HEK293 (cell line): ENCODE measurements around the gene FYB2.
A peak's percentile ranks its signal among the peaks of the same experiment; 100 is the strongest.

ENCODE experiments used
- CTCF ChIA-PET: fragments of 350-600 bp; formaldehyde crosslinking; extraction: SDS; loops from one replicate; lab custom pipeline; 2021; ENCODE audit warnings: antibody characterized with exemption; lab: Yijun Ruan, JAX
- POLR2A ChIA-PET: fragments of 300-600 bp; formaldehyde crosslinking; extraction: SDS; loops from one replicate; lab custom pipeline; 2020; ENCODE audit warnings: antibody characterized with exemption, inconsistent platforms; lab: Yijun Ruan, JAX
- H3K27ac ChIP-seq: fragments of 200-500 bp; sonication (Bioruptor generic); 2 replicates; pipeline ENCODE4 v1.5.1; 2014; ENCODE audit warnings: low read depth, low read length, control low read depth, inconsistent platforms; ENCODE audit errors: extremely low read depth
- H3K36me3 ChIP-seq, 2 experiments: fragments of 200-500 bp in 1 of 2; sonication (Bioruptor generic) in 1 of 2; 1 replicate in 1 of 2; 2 replicates in 1 of 2; pipeline ENCODE4 v1.5.1; 2014 to 2017; ENCODE audit warnings: inconsistent platforms in 2 of 2, low read length in 2 of 2; ENCODE audit not compliant: control insufficient read depth in 2 of 2, insufficient read depth in 1 of 2
- H3K4me1 ChIP-seq: fragments of 200-500 bp; sonication (Bioruptor generic); 2 replicates; pipeline ENCODE4 v1.5.1; 2014; ENCODE audit warnings: mild to moderate bottlenecking, low read length, inconsistent platforms; ENCODE audit not compliant: control insufficient read depth, insufficient read depth
- H3K4me3 ChIP-seq: 2 replicates; pipeline ENCODE4 v1.5.1; 2011; ENCODE audit warnings: low read depth, mild to moderate bottlenecking, control low read depth, low read length, moderate library complexity
- H3K9me3 ChIP-seq: fragments of 200-500 bp; sonication (Bioruptor generic); 2 replicates; pipeline ENCODE4 v1.5.1; 2014; ENCODE audit warnings: low read depth, low read length, inconsistent platforms; ENCODE audit not compliant: control insufficient read depth, insufficient read depth
- ATF2 ChIP-seq: fragments of 450-650 bp; formaldehyde crosslinking; IDR thresholded peaks from 2 replicates; pipeline ENCODE4 v1.5.1; 2016; ENCODE audit warnings: missing biosample characterization, missing genetic modification characterization, low read depth
- CTCF ChIP-seq: fragments of 450-650 bp; formaldehyde crosslinking; IDR thresholded peaks from 2 replicates; pipeline ENCODE4 v1.5.1; 2016; ENCODE audit warnings: missing biosample characterization, missing genetic modification characterization
- OSR2 ChIP-seq: fragments of 450-650 bp; formaldehyde crosslinking; IDR thresholded peaks from 2 replicates; pipeline ENCODE4 v1.5.1; 2016; ENCODE audit warnings: missing biosample characterization, missing genetic modification characterization
- REPIN1 ChIP-seq: fragments of 450-650 bp; formaldehyde crosslinking; IDR thresholded peaks from 2 replicates; pipeline ENCODE4 v1.5.1; 2017; ENCODE audit warnings: missing biosample characterization, missing genetic modification characterization, low read depth
- SP3 ChIP-seq: fragments of 450-650 bp; formaldehyde crosslinking; IDR thresholded peaks from 2 replicates; pipeline ENCODE4 v1.5.1; 2016; ENCODE audit warnings: missing biosample characterization, missing genetic modification characterization
- ZBTB8A ChIP-seq: fragments of 450-650 bp; formaldehyde crosslinking; IDR thresholded peaks from 2 replicates; pipeline ENCODE4 v1.5.1; 2016; ENCODE audit warnings: missing biosample characterization, missing genetic modification characterization
- ZFHX2 ChIP-seq: fragments of 450-650 bp; formaldehyde crosslinking; conservative IDR thresholded peaks from 2 replicates; pipeline ENCODE4 v1.5.1; 2016; ENCODE audit warnings: missing biosample characterization, missing genetic modification characterization
- ZNF169 ChIP-seq: fragments of 450-650 bp; formaldehyde crosslinking; IDR thresholded peaks from 2 replicates; pipeline ENCODE4 v1.5.1; 2016; ENCODE audit warnings: missing biosample characterization, missing genetic modification characterization
- ZNF266 ChIP-seq: fragments of 450-650 bp; formaldehyde crosslinking; IDR thresholded peaks from 2 replicates; pipeline ENCODE4 v1.5.1; 2016; ENCODE audit warnings: missing biosample characterization, missing genetic modification characterization, low read depth
- ZNF341 ChIP-seq: fragments of 450-650 bp; formaldehyde crosslinking; IDR thresholded peaks from 2 replicates; pipeline ENCODE4; 2016; ENCODE audit warnings: low read depth, missing biosample characterization, missing genetic modification characterization
- ZNF48 ChIP-seq: fragments of 450-650 bp; formaldehyde crosslinking; IDR thresholded peaks from 2 replicates; pipeline ENCODE4 v1.5.1; 2016; ENCODE audit warnings: missing biosample characterization, missing genetic modification characterization
- ZNF529 ChIP-seq: fragments of 450-650 bp; formaldehyde crosslinking; IDR thresholded peaks from 2 replicates; pipeline ENCODE4 v1.5.1; 2017; ENCODE audit warnings: missing genetic modification characterization, missing biosample characterization; ENCODE audit not compliant: insufficient replicate concordance
- ZNF624 ChIP-seq: fragments of 450-650 bp; formaldehyde crosslinking; IDR thresholded peaks from 2 replicates; pipeline ENCODE4 v1.5.1; 2017; ENCODE audit warnings: missing biosample characterization, missing genetic modification characterization
- ZNF677 ChIP-seq: fragments of 450-650 bp; IDR thresholded peaks from 2 replicates; pipeline ENCODE4 v1.5.0; 2018; ENCODE audit warnings: missing biosample characterization, mild to moderate bottlenecking, missing genetic modification characterization, moderate library complexity
- ZNF791 ChIP-seq: fragments of 450-650 bp; formaldehyde crosslinking; IDR thresholded peaks from 2 replicates; pipeline ENCODE4 v1.5.1; 2016; ENCODE audit warnings: missing biosample characterization, missing genetic modification characterization
- ZNF843 ChIP-seq: fragments of 450-650 bp; formaldehyde crosslinking; IDR thresholded peaks from 2 replicates; pipeline ENCODE4 v1.5.1; 2016; ENCODE audit warnings: missing biosample characterization, missing genetic modification characterization

FYB2 gene

GRCh38 chr1:56819387-56819899 lies at the start of gene FYB2:
Gene FYB2, minus strand, starts transcription at chr1:56819404. Its CDS starts 114 bp downstream, at chr1:56819290.
- CTCF ChIA-PET = interaction anchor here (0.5 to 3.7 kb wide), 5 partner anchors 11 to 969 kb away, joined by 3 to 28 read pairs (median 4); no protein-coding TSS in a partner anchor
- peak; percentile 84 for TF ChIP-seq ZNF341 (tag by site-specific recombination)
- TF ChIP-seq ZNF791 (tag by site-specific recombination) = no peak
- TF ChIP-seq, all 188 proteins: peak for 1
- no peak within 1 kb of the TSS for H3K4me3 ChIP-seq

GRCh38 chr1:56868761-56869160 lies 49.6 kb upstream of the FYB2 start:
- Histone ChIP-seq H3K4me3 (no peak overlapping the region), H3K36me3 (no peaks in the 10 kb centered on the region), H3K4me1 (no peaks in the 10 kb centered on the region), H3K9me3 (no peaks in the 10 kb centered on the region), H3K27ac (no peak overlapping the region)
- POLR2A ChIA-PET = no interaction called here
- CTCF ChIA-PET = no interaction called here
- TF ChIP-seq SP3 (tag by site-specific recombination) = no peak
- TF ChIP-seq ZNF843 (tag by site-specific recombination) = no peak

More at GRCh38 chr1:56819387-56819899, at the start of gene FYB2:
- POLR2A ChIA-PET = interaction anchor here (0.7 kb wide), 1 partner anchor 241 kb away, joined by 5 read pairs; no protein-coding TSS in a partner anchor
- no peak within 1 kb of the TSS for H3K27ac ChIP-seq
- H3K36me3 ChIP-seq = no peaks in the 10 kb centered on the region
- no peaks in the 10 kb centered on the region for H3K9me3 ChIP-seq
- H3K4me1 ChIP-seq = no peaks in the 10 kb centered on the region

GRCh38 chr1:56867491-56867890 lies 48.3 kb upstream of the FYB2 start:
- no peak overlapping the region for H3K27ac ChIP-seq
- ChIA-PET CTCF (no interaction called here), POLR2A (no interaction called here)
- no peaks in the 10 kb centered on the region for H3K36me3 ChIP-seq
- H3K9me3 ChIP-seq = no peaks in the 10 kb centered on the region
- no peak for TF ChIP-seq ATF2 (tag by site-specific recombination)
- no peak for TF ChIP-seq ZNF529 (tag by site-specific recombination)
- TF ChIP-seq OSR2 (tag by site-specific recombination) = no peak
- TF ChIP-seq ZNF266 = no peak
- TF ChIP-seq ZFHX2 = no peak
- TF ChIP-seq ZNF843 (tag by site-specific recombination) = no peak
- TF ChIP-seq ZNF48 (tag by site-specific recombination) = no peak
- TF ChIP-seq CTCF (tag by site-specific recombination) = no peak
- no peak for TF ChIP-seq ZNF169 (tag by site-specific recombination)
- H3K4me3 ChIP-seq = no peak overlapping the region
- no peaks in the 10 kb centered on the region for H3K4me1 ChIP-seq

- Histone ChIP-seq H3K4me3 (no peak overlapping the region), H3K36me3 (no peaks in the 10 kb centered on the region), H3K9me3 (no peaks in the 10 kb centered on the region), H3K27ac (no peak overlapping the region), H3K4me1 (no peaks in the 10 kb centered on the region)
- POLR2A ChIA-PET = no interaction called here
- TF ChIP-seq ZNF624 (tag by site-specific recombination) (no peak), ZBTB8A (no peak), REPIN1 (no peak), ZNF677 (tag by site-specific recombination) (no peak)
- CTCF ChIA-PET = no interaction called here
Measured at GRCh38 chr1:56866656-56867055, 47.5 kb upstream of the FYB2 start.
